A549 (cell line): ENCODE data around the gene MIEF1.

Source experiments
- CBX8 ChIP-seq: fragments of 200-600 bp; sonication (generic); IDR thresholded peaks from 2 replicates; pipeline ENCODE4 v1.6.1; 2016
- CTCF ChIP-seq: fragments of >200 bp; sonication (Bioruptor Twin); formaldehyde crosslinking; IDR thresholded peaks from 3 replicates; pipeline ENCODE4 v1.5.1; 2016
- POLR2A ChIP-seq: IDR thresholded peaks from 2 replicates; pipeline ENCODE4 v1.6.1; 2012; ENCODE audit warnings: mild to moderate bottlenecking, low read length
- REST ChIP-seq: fragments of 200-600 bp; sonication (generic); IDR thresholded peaks from 2 replicates; pipeline ENCODE4 v1.6.1; 2016; ENCODE audit warnings: antibody characterized with exemption, mild to moderate bottlenecking, moderate library complexity

- TF ChIP-seq POLR2A = no peak
- no peak for TF ChIP-seq CBX8
- no peak for TF ChIP-seq CTCF
- no peak for TF ChIP-seq REST
These were observed 12.7 kb upstream of the MIEF1 start for GRCh38 chr22:39489094-39490068.
